Fibroblast of skin of left quadriceps (primary cell): Measurements from ENCODE around the gene LMLN.
"Not testable (repeated sequence)": the region's sequence is repeated elsewhere in the genome, so short reads cannot be mapped to it uniquely, and the experiment has no call there.

Source experiments
- DNase-seq, 2 experiments: peaks; one replicate each; pipeline ENCODE4 v3.0.0-alpha.2; 2013; ENCODE audit warnings: low read depth in 2 of 2

Gene LMLN

DNA sequence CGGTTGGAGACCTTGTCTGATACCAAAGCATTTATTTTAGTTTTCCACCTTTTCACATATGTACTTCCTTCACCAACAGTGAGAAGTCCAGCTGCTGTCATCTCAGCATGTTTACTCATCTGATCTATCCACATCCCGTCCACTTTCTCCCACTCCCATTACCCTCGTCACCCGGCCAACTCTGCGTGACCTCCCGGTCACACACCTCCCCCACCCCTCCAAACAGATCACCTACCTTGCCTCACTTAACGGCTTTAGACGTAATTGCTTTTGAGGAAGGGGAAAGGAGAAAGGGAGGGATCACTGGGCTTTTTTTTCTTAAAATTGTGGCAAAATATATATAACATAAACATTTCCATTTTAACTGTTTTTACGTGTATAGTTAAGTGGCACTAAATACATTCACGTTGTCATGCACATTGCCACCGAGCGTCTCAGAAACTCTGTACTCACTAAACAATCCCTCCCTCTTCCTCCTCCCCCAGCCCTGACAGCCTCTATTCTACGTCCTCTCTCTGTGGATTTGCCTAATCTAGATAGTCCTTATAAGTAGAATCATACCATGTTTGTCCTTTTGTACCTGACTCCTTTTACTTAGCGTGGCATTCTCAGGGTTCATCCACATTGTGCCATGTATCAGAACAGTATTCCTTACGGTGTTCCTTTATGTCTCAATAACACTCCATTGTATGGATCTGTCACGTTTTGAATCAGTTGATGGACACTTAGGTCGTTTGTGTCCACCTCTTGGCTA is 67.2 kb downstream of the LMLN start:
- DNase-seq = no peak

DNA sequence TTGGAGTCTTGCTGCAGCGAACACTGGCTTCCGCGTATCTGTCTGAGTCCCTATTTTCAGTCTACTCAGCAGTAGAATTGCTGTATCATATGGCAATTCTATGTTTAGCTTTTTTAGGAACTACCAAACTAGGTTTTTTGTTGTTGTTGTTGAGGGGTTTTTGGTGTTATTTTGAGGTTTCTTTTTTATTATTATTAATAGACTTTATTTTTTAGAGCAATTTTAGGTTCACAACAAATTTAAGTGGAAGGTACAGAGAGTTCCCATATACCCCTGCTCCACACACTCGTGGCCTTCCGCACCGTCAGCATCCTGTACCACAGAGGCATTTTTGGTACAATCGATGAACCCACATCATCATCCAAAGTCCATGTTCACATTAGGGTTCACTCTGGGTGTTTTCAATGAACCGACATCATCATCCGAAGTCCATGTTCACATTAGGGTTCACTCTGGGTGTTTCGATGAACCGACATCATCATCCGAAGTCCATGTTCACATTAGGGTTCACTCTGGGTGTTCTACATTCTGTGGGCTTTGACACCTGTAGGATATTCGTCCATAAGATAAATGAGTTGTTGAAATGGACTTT is 67.9 kb downstream of the LMLN start:
- DNase-seq = no peak

DNA sequence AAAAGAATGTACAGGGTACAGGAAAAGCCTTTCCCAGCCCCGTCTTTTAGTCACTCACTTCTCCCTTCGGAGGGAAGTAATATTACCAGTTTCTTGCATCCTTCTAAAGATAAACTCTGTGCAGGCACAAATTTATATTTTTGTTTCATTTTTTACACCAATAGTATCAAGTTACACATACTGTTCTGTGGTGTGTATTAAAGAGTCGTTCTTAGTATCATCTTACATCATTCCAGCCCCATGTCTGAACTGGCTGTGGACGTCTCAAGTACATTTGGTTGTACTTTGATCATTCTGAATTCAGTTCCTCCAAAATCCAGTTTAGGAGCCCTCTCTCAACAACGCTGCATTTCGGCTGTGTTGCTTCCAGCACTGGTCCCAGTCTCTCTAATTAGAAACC is 68.7 kb downstream of the LMLN start:
- peak; percentile 21 to 29 for DNase-seq

DNA sequence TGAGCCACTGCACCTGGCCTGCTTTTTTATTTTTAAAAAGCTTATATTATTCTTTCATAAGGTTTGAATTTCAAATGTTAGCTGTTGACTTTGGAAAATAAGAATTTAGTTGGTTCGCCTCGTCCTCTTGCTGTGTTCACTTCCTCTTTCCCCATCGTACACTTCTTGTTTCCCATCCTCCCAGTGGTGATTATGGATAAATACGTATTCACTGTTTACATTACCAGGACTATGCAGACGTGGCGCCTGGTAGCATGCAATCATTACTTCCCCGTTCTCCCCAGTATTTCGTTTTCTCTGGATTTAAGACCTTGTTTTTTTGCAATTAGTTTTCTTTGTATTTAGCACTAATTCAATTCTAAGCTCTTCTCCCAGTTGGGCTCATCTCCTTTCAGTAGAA is 70.1 kb downstream of the LMLN start:
- DNase-seq = no peak

DNA sequence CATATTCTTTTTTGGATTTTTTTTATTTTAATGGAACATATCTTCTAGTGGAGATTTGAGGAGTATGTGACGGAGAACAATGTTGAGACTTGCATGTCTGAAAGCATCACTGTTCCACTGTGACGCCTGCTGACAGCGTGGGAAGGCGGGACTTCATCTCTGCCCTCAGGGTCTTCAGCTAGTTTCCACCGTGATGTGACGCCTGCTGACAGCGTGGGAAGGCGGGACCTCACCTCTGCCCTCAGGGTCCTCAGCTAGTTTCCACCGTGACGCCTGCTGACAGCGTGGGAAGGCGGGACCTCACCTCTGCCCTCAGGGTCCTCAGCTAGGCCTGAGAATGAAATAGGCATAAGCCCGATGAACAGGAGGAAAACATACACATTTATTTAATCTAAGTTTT is 70.7 kb downstream of the LMLN start:
- no peak for DNase-seq

DNA sequence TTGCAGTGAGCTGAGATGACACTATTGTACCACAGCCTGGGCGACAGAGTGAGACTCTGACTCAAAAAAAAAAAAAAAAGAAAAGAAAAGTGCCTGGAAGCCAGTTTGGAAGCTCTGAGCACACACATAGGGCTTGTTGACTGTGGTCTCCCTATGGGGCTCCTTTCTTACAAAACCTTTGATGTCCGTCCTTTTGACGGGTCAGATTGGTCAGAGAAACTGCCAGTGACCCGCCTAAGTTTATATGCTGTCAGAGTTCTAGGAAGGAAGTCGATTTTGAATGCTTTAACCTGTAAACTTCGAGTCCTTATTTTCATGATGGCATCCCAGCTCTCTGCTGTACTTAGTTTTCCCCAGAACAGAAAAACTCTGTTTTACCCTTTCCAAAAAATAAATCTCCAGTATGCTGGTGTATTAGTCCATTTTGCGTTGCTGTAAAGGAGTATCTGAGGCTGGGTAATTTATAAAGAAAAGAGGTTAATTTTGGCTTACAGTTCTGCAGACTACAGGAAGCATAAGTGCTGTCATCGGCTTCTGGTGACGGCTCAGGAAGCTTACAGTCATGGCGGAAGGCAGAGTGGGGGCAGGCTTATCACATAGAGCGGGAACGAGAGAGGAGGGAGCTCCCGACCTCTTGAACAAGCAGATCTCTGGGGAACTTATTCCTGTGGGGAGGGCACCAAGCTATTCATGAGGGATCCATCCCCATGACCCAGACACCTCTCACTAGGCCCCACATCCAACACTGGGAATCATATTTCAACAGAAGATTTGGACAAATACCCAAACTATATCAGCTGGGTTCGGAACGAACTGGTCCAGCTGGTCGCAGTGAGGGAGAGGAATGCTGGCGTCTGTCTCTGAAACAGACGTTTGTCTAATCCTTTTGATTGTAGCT is 72.3 kb downstream of the LMLN start:
- no peak for DNase-seq

DNA sequence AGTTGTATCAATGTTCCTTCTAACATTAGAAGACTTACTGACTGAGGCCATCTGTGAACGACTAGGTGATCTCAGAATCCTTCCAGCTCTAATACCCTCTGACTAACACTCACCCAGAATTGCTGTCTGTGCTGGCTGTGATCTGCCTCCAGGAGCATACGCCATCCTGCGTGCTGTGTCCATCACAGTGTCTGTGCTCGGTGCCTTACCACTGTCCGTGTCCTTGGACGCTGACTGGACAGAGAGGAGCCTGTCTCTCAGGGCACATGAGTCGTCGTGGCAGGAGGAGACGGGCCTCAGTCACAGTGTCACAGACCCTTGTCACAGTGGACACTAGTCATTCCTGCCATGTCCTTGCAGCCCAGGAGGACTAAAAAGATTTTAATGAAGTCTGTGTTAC is 83.1 kb downstream of the LMLN start:
- no peak for DNase-seq

DNA sequence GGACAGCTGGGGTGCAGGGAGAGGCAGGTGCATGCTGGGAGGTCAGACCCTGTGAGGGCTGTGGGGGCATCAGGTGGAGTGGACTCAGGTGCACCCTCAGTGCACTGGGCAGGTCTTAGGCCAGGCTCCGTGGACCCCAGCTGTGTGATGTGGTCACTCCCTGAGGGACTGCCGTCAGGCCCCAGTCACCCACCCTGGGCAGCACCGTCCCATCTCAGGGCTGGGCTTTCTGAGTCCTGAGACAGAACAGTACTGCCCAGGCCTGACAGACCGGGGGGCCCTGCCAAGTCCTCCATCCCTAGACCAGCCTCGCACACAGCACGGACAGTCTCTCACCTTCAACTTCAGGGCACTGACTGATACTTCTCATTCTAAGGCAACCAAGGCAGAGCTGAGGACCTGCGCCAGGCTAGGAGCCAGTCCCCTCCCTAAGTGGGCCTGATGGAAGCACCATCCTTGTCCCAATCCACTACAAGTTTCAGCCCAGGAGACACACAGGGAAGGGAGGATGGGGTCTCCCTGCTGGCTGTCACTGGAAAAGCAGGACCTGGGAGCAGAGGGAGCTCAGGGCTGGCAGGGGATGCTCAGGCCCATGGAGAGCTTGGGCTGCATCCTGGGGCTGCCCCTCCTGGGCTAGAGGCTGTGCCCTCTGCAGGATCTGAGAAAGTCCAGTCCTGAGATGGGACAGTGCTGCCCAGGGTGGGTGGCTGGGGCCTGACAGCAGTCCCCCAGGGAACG is 86.3 kb downstream of the LMLN start:
- DNase-seq = no peak

DNA sequence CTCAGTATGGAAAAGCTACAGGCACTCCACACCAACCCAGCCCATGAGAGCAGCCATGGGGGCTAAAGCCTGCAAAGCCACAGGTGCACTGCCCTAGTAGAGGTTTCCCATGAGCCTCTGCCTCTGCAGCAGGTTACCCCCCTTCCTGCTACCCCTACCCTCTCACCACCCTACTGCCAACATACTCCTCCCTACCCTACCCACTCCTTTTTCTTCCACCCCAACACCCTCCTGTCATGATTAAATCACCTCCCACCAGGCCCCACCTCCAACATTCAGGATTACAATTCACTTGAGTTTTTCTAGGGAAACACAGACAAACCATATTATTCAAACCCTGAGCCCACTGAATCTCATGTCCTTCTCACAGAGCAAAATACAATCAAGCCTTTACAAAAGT is 88.4 kb downstream of the LMLN start:
- DNase-seq = no peak

DNA sequence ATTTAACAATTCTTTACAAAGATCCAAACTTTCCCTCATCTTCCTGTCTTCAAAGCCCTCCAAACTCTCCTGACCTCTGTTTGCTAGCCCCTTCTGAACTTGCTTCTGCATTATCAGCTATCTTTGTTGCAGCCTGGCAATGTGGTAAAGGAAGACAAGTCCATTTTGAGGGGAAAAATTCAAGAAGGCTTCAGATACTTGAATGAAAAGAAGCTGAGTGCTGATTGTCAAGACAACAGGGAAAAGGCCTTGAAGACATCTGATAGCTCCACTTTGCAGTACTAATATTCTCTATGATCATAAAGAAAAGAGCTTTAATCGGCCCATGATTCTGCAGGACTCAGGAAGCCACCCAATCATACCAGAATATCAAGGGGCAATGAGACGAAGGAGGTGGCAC is 91.8 kb downstream of the LMLN start:
- DNase-seq = no peak

DNA sequence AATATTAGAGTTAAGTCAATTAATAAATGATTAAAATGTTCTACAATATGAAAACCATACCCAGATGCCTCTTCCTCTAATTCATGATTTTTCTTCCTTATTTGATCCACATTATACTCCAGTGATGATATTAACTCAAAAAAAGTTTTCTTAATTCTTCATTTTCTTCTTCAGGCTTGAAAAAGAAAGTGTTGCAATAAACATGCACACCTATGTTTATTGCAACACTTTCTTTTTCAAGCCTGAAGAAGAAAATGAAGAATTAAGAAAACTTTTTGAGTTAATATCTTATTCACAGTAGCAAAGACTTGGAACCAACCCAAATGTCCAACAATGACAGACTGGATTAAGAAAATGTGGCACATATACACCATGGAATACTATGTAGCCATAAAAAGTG is 93.4 kb downstream of the LMLN start:
- not testable (repeated sequence) for DNase-seq

DNA sequence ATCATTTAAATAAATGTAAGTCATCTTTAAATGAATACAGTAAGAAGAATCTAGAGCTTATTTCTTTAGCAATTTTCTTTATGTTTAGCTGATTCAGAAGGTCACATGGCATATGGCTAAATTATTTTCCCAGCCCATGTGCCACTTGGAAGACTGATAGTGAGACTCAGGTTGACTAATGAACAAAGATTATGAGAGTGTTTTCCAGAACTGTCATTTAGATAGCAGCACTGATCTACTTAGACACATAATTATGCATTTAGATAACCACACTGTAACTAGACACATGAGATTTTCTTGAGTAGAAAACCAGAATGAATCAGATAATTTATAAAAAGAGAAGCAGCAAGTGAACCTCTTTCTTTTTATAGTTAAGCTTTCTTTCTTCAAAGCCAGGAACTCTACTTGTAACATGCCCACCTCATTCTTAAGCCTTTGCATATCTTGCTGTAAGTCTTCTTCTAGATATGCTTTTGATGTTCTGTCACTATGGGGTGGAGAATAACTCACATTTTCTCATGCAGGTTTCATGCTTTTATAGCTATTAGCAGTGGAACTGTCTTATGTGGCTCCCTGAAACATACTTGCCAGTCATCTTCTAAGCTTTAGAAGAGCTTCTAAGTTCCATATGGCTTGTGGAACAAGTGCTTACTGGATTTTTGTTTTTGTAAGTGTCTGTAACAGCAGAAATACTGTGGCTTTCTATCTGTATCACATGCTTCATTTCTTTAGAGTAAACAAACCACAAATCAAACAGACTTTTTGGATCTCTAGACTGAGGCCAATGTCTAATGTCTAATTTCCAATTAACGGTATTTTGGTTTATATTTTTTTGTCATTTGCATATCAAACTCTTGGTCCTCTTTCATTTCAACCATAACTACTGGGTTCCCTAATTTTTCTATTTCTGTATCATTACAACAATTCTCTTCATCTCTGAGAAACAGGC is 101.4 kb downstream of the LMLN start:
- DNase-seq = no peak

DNA sequence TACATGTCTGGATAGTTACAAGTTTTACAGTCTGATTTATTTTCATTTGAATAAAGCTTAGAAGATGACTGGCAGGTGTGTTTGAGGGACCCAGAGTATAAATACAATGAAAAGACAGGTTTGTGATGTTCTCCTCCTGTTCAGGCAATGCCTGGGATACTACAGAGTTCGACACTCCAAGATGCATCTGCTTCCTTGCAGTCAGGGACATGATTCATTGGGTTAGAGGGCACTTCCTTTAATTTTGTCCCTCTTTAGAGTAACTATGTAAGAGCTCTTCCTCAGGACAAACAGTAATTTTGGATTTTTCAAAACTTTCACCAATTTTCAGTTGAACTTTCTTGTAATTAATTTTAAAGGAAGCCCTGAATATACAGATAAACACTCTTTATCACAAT is 102.0 kb downstream of the LMLN start:
- no peak for DNase-seq

DNA sequence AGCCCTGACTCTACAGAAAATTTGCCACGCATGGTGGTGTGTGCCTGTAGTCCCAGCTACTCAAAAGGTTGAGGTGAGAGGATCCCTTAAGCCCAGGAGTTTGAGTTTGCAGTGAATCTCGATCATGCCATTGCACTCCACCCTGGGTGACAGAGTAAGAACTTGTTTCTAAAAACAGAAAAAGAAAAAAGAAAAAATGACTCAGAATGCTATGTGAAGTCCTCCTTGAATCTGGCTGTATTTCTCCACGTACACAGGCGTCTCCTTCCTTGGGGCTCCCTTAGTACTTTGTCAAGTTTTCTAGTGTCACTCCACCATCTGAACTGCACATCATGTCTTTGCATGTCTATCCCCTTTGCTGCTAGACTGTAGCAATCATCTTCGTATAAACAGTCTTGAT is 104.4 kb downstream of the LMLN start:
- no peak for DNase-seq

DNA sequence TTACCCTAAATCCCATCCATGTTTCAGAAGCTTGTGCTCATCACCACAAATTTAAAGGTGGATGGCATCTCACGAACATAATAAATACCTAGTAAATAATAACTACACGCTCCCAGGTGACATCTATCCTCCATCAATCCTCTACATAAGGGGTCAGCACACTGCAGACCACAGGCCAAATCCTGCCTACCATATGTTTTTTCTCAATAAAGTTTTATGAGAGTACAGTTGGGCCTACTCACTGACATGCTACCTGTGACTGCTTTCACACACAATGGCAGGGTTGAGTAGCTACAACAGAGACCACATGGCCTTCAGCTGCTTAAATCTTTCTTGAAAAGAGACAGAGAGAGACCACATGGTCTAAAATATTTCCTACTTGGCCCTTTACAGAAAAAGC is 105.9 kb downstream of the LMLN start:
- no peak for DNase-seq

DNA sequence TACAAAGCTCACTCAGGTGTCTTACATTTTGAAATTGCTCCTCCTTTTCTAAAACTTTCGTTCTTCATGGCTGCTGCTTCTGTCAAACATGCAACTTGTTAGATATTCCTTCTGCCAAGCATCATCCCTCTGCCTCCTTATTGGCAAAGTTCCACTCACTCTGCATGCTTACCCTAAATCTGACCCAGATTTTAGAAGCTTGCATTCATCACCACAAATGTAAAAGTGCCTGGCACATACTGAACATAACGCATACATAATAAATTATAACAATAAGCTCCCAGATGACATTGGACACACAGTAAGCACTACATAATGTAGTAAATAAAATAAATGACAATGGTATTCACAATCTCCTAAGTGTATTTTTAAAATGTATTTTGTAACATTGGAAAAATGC is 107.4 kb downstream of the LMLN start:
- DNase-seq = no peak

DNA sequence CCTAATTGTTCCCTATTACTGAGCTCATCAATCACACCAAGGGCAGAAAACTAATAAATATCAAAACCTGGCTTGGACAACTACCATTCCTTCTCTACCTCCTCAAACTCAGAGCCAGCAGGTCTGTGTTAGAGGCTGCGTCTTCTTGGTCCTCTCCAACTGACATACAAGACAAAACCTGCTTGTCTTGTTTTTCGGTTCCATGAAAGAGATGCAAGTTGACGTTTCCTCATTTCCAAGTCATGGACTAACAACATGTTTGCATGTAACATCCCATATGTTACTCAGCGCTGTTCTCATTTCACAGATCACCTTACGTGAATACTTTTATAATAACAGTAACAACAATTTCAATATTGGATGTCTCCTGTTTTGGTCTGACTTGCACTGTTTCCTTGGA is 110.9 kb downstream of the LMLN start:
- no peak for DNase-seq

DNA sequence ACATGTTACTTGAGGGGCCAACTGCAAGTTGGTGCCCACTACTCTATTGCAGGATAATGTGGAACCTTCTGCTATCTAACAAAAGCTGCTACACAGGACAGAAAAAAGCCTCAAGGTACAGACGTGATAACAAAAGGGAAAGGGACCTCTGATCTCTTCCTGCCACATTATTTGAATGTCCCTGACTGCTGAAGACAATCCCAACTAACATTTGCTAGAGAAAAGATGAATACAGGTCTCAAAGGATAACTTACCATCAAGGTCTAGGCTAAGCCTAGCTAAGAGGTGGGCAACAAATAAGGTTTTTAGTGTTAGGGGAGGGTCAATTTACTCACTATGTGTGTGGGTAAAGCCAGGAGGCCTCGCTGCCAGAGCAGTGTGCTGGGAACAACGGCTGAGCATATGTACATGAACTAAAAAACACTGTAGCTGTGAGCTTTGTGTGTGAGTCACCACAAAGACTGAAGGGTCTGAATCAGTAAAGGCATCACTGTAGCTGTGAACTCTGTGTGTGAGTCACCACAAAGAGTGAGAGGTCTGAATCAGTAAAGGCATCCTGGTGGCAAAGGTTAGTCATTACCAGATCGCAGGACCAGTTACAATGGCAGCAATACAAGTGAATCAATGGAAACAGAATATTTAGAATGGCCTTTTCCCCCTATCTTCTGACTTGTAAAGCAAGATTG is 111.7 kb downstream of the LMLN start:
- DNase-seq = peak; percentile 54 to 56

DNA sequence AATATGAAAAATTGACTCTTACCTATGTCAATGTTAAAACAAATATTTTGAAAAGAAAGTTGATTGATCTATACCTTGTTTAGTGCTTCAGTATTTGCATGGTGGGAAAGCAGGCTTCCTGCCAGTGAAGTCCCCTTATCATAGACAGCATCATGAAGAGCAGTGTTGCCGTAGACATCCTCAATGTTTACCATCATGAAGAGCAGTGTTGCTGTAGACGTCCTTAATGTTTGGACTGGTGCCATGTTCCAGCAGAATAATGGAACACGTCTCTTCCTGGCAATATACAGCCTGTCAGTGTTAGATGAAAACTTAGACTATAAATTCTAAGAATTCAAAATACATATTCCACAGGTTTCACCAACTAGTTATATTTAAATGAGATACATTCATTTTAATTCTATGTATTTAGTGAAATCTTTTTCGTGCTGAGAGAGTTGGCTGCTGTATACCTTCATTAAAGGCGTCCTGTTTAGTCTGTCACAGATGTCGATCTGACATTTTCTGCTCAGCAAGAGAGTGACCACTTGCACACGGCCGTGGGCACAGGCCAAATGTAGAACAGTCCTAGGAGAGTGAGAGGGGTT is 116.8 kb downstream of the LMLN start:
- no peak for DNase-seq
